HG02840 (cell line): ENCODE results near the gene TMEM200A.

Source experiments
- ATAC-seq: cut with Tn5 transposase; IDR thresholded peaks from one replicate; pipeline ENCODE4 v1.9.1; 2021; ENCODE audit warnings: mild to moderate bottlenecking, moderate library complexity, moderate number of reproducible peaks; ENCODE audit not compliant: unreplicated experiment, low FRiP score

TMEM200A gene

GRCh38 chr6:130420911-130421310, 55.1 kb downstream of the TMEM200A start:
- no peak for ATAC-seq

- no peak for ATAC-seq
Measured at GRCh38 chr6:130421585-130421984, 55.8 kb downstream of the TMEM200A start.

GRCh38 chr6:130423044-130423443, 57.2 kb downstream of the TMEM200A start:
- no peak for ATAC-seq

GRCh38 chr6:130424710-130425109, 58.9 kb downstream of the TMEM200A start:
- no peak for ATAC-seq

- ATAC-seq, result no peak
Measured at GRCh38 chr6:130425537-130425936, 59.7 kb downstream of the TMEM200A start.

GRCh38 chr6:130426066-130426721, 60.4 kb downstream of the TMEM200A start:
- no peak for ATAC-seq

- no peak for ATAC-seq
Measured at GRCh38 chr6:130431346-130431852, 65.6 kb downstream of the TMEM200A start.

- ATAC-seq, result no peak
Measured at GRCh38 chr6:130432838-130433237, 67.0 kb downstream of the TMEM200A start.

GRCh38 chr6:130434174-130434873, 68.5 kb downstream of the TMEM200A start:
- no peak for ATAC-seq

- no peak for ATAC-seq
Measured at GRCh38 chr6:130435181-130435580, 69.4 kb downstream of the TMEM200A start.

GRCh38 chr6:130437961-130438360, 72.1 kb downstream of the TMEM200A start:
- ATAC-seq, result no peak

GRCh38 chr6:130447374-130447773, 81.6 kb downstream of the TMEM200A start:
- ATAC-seq, result no peak

- ATAC-seq, result no peak
Measured at GRCh38 chr6:130452336-130452735, 86.5 kb downstream of the TMEM200A start.

GRCh38 chr6:130453230-130453629, 87.4 kb downstream of the TMEM200A start:
- no peak for ATAC-seq

GRCh38 chr6:130457605-130458004, 91.8 kb downstream of the TMEM200A start:
- no peak for ATAC-seq

GRCh38 chr6:130459316-130459715, 93.5 kb downstream of the TMEM200A start:
- no peak for ATAC-seq

- no peak for ATAC-seq
Measured at GRCh38 chr6:130460934-130461333, 95.1 kb downstream of the TMEM200A start.

GRCh38 chr6:130466052-130466747, 100.4 kb downstream of the TMEM200A start:
- ATAC-seq, result no peak

- no peak for ATAC-seq
Measured at GRCh38 chr6:130466748-130467061, 100.9 kb downstream of the TMEM200A start.

GRCh38 chr6:130467146-130468050, 101.6 kb downstream of the TMEM200A start:
- no peak for ATAC-seq
